ENCODE results near the gene LDLR.
"Not testable (repeated sequence)": the region's sequence is repeated elsewhere in the genome, so short reads cannot be mapped to it uniquely, and the experiment has no call there.

The LDLR gene

GRCh38 chr19:11073568-11073967, 15.7 kb upstream of the LDLR start:
- no peak for DNase-seq (ENCODE audit: low read depth)

DNA sequence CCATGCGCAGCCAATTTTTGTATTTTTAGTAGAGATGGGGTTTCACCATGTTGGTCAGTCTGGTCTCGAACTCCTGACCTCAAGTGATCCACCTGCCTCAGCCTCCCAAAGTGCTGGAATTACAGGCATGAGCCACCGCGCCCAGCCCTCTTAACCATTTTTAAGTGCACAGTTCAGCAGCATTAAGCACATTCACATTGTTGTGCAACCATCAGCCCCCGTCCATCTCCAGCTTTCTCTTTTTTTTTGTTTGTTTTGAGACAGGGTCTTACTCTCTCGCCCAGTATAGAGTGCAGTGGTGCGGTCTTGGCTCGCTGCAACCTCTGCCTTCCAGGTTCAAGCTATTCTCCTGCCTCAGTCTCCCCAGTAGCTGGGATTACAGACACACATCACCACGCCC, 12.5 kb upstream of the LDLR start:
- DNase-seq (ENCODE audit: low read depth), result not testable (repeated sequence)

- DNase-seq (ENCODE audit: low read depth), result no peak
Measured at GRCh38 chr19:11078893-11079292, 10.4 kb upstream of the LDLR start.

- DNase-seq (ENCODE audit: low read depth), result no peak
Measured at GRCh38 chr19:11079999-11080398, 9.3 kb upstream of the LDLR start.

- no peak for DNase-seq (ENCODE audit: low read depth)
Measured at GRCh38 chr19:11087870-11088505, 1.3 kb upstream of the LDLR start.

DNA sequence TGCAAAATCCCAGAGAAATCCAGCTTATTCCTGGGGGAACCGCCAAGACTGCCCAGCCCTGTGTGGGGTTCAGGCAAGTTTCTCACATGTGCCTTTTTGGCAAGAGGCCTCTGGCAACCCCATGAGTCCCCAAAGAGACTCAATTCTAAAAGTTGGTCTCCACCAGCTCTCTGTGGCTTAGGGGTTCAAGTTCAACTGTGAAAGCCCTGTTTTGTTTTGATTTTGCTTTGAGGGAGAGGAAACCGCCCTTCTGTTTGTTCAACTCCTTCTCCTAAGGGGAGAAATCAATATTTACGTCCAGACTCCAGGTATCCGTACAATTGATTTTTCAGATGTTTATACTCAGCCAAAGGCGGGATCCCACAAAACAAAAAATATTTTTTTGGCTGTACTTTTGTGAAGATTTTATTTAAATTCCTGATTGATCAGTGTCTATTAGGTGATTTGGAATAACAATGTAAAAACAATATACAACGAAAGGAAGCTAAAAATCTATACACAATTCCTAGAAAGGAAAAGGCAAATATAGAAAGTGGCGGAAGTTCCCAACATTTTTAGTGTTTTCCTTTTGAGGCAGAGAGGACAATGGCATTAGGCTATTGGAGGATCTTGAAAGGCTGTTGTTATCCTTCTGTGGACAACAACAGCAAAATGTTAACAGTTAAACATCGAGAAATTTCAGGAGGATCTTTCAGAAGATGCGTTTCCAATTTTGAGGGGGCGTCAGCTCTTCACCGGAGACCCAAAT, 583 bp upstream of the LDLR start:
- DNase-seq (ENCODE audit: low read depth), result no peak

DNA sequence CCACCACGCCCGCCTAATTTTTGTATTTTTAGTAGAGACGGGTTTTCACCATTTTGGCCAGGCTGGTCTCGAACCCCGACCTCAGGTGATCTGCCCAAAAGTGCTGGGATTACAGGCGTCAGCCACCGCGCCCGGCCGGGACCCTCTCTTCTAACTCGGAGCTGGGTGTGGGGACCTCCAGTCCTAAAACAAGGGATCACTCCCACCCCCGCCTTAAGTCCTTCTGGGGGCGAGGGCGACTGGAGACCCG, 676 bp downstream of the LDLR start:
- not testable (repeated sequence) for DNase-seq (ENCODE audit: low read depth)

DNA sequence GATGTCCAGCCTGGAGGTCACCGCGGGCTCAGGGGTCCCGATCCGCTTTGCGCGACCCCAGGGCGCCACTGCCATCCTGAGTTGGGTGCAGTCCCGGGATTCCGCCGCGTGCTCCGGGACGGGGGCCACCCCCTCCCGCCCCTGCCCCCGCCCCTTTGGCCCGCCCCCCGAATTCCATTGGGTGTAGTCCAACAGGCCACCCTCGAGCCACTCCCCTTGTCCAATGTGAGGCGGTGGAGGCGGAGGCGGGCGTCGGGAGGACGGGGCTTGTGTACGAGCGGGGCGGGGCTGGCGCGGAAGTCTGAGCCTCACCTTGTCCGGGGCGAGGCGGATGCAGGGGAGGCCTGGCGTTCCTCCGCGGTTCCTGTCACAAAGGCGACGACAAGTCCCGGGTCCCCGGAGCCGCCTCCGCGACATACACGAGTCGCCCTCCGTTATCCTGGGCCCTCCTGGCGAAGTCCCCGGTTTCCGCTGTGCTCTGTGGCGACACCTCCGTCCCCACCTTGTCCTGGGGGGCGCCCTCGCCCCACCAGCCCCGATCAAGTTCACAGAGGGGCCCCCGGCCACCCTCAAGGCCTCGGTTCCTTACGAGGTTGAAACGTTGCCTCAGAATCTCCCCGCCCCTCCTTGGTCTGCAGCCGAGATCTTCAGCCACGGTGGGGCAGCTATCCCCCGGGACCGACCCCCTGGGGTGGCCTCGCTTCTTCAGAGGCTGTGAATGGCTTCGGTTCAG, 1.2 kb downstream of the LDLR start:
- no peak for DNase-seq (ENCODE audit: low read depth)

- DNase-seq (ENCODE audit: low read depth), result no peak
Measured at GRCh38 chr19:11090997-11091702, 1.9 kb downstream of the LDLR start.

- DNase-seq (ENCODE audit: low read depth), result peak; percentile 87
Measured at GRCh38 chr19:11091703-11092153, 2.5 kb downstream of the LDLR start.

DNA sequence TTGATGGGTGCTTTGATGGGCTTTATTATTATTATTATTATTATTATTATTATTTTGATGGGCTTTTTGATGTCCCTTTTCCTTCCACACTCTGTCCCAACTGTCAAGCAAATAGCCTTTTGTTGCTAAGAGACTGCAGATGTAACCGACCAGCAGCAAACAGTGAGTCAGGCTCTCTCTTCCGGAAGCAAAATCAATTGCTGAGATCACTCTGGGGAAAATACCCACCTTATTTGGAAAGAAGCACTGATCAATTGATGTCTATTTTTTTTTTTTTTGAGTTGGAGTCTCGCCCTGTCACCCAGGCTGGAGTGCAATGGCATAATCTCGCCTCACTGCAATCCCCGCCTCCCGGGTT, 2.9 kb downstream of the LDLR start:
- DNase-seq (ENCODE audit: low read depth), result no peak

DNA sequence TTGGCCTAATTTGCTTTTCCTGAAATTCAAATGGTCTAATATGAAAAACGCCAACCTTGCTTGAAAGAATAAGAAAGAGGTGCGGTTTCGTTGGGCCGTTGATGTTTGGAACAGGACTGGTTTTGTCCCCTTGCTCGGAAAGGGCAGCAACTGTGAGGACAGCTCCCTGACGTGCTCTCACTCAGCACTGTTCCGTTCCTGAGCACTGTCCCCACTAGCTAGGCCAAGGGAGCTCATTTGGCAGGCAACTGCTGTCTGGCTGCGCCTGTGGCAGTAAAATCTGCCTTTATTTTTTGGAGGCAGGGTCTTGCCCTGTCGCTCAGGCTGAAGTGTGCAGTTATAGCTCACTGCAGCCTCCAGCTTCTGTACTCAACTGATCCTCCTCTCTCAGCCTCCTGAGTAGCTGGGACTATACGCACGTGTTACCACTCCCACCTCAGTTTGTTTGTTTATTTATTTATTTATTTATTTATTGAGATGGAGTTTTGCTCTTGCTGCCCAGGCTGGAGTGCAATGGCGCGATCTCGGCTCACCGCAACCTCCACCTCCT, 4.5 kb downstream of the LDLR start:
- no peak for DNase-seq (ENCODE audit: low read depth)

GRCh38 chr19:11094520-11094894, 5.2 kb downstream of the LDLR start:
- DNase-seq (ENCODE audit: low read depth), result no peak

GRCh38 chr19:11096210-11096841, 7.1 kb downstream of the LDLR start:
- DNase-seq (ENCODE audit: low read depth), result no peak

DNA sequence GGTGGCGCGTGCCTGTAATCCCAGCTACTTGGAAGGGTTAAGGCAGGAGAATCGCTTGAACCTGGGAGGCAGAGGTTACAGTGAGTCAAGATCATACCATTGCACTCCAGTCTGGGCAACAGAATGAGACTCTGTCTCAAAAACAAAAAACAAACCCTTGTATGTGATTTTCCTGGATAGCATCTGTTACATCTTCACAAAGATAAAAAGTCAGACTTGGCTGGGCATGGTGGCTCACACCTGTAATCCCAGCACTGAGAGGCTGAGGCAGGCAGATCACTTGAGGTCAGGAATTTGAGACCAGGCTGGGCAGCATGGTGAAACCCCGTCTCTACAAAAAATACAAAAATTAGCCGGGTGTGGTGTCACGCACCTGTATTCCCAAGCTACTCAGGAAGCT, 8.1 kb downstream of the LDLR start:
- DNase-seq (ENCODE audit: low read depth), result not testable (repeated sequence)

- DNase-seq (ENCODE audit: low read depth), result no peak
Measured at GRCh38 chr19:11098327-11098726, 9.1 kb downstream of the LDLR start.

DNA sequence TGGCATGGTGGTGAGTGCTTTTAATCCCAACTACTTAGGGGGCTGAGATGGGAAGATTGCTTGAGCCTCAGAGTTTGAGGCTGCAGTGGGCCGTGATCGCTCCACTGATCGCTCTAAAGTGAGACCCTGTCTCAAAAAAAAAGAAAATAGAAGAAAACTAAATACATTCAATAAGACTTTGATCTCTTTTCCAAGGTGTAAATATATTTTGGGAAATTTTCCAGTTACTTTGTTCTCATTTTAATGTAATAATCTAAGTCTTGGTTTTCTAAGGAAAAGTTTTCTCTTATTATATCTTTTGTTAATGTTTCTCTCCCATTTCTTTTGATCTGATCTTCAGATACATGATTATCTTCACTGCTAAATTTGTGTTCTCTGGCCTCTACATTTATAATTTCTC, 9.6 kb downstream of the LDLR start:
- DNase-seq (ENCODE audit: low read depth), result no peak

- DNase-seq (ENCODE audit: low read depth), result no peak
Measured at GRCh38 chr19:11100049-11100448, 10.8 kb downstream of the LDLR start.

GRCh38 chr19:11101057-11101456, 11.8 kb downstream of the LDLR start:
- no peak for DNase-seq (ENCODE audit: low read depth)

GRCh38 chr19:11102944-11103343, 13.7 kb downstream of the LDLR start:
- no peak for DNase-seq (ENCODE audit: low read depth)

DNA sequence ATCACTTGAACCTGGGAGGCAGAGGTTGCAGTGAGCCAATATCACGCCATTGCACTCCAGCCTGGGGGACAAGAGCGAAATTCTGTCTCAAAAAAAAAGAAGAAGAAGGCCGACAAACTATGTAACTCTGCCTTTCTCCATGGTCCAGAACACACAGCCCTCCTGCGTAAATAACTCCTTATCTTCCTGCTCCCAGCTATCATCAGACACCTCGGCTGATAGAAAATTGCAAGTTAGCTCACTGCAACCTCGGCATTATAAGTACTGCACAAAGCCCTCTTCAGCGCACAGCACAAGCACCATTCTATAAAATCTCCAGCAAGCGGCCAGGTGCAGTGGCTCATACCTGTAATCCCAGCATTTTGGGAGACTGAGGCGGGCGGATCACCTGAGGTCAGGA, 14.4 kb downstream of the LDLR start:
- not testable (repeated sequence) for DNase-seq (ENCODE audit: low read depth)

DNA sequence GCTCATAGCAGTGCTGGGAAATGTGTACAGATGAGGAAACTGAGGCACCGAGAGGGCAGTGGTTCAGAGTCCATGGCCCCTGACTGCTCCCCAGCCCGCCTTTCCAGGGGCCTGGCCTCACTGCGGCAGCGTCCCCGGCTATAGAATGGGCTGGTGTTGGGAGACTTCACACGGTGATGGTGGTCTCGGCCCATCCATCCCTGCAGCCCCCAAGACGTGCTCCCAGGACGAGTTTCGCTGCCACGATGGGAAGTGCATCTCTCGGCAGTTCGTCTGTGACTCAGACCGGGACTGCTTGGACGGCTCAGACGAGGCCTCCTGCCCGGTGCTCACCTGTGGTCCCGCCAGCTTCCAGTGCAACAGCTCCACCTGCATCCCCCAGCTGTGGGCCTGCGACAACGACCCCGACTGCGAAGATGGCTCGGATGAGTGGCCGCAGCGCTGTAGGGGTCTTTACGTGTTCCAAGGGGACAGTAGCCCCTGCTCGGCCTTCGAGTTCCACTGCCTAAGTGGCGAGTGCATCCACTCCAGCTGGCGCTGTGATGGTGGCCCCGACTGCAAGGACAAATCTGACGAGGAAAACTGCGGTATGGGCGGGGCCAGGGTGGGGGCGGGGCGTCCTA, 15.9 kb downstream of the LDLR start:
- DNase-seq (ENCODE audit: low read depth), result no peak
